Measurements from ENCODE around the gene ROGDI. TPM values are rescaled to one million over a fixed set of nuclear protein-coding genes. Genes with fewer than 3 reads are reported as not detected.

The ROGDI gene
- total RNA-seq, 1 experiment from 2014 or later: 32.1 TPM

DNA sequence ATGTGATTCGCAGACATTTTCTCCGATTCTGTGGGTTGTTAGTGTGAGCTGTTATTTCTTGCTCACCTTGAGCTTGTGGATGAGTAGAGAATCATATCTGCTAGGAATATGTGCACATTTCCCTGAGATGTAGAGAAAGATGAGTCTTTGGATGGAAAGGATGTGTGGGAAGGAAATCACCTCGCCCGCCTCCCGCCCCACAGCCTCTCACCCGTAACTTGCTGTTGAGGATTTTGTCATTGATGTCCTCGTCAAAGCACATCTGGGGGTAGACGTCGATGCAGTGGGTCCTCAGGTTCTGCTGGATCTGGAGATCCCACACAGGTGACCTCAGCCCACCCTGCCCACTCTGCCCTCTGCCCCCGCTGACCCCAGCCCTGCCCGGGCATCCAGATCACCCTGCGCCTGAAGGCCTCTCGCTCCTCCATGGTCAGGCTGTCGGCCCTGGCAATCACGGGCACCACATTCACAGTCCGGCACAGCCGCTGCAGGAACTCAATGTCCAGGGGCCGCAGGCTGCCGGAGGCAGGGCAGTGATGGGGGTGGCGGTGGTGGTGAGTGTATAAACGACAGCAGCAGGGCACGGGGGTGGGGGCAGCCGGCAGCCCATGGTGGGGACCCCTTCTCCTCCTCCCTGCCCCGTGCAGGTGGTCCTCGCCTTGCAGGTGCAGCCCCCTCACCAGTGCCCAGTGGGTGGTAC lies 19.0 kb downstream of the ROGDI start (continued):
- TF ChIP-seq, protein P1, sequence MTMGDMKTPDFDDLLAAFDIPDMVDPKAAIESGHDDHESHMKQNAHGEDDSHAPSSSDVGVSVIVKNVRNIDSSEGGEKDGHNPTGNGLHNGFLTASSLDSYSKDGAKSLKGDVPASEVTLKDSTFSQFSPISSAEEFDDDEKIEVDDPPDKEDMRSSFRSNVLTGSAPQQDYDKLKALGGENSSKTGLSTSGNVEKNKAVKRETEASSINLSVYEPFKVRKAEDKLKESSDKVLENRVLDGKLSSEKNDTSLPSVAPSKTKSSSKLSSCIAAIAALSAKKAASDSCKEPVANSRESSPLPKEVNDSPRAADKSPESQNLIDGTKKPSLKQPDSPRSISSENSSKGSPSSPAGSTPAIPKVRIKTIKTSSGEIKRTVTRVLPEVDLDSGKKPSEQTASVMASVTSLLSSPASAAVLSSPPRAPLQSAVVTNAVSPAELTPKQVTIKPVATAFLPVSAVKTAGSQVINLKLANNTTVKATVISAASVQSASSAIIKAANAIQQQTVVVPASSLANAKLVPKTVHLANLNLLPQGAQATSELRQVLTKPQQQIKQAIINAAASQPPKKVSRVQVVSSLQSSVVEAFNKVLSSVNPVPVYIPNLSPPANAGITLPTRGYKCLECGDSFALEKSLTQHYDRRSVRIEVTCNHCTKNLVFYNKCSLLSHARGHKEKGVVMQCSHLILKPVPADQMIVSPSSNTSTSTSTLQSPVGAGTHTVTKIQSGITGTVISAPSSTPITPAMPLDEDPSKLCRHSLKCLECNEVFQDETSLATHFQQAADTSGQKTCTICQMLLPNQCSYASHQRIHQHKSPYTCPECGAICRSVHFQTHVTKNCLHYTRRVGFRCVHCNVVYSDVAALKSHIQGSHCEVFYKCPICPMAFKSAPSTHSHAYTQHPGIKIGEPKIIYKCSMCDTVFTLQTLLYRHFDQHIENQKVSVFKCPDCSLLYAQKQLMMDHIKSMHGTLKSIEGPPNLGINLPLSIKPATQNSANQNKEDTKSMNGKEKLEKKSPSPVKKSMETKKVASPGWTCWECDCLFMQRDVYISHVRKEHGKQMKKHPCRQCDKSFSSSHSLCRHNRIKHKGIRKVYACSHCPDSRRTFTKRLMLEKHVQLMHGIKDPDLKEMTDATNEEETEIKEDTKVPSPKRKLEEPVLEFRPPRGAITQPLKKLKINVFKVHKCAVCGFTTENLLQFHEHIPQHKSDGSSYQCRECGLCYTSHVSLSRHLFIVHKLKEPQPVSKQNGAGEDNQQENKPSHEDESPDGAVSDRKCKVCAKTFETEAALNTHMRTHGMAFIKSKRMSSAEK (CRISPR knock-in tag; IDR thresholded peaks at IDR 0.05; ENCODE audit: borderline replicate concordance): no peak
- TF ChIP-seq, protein P2, sequence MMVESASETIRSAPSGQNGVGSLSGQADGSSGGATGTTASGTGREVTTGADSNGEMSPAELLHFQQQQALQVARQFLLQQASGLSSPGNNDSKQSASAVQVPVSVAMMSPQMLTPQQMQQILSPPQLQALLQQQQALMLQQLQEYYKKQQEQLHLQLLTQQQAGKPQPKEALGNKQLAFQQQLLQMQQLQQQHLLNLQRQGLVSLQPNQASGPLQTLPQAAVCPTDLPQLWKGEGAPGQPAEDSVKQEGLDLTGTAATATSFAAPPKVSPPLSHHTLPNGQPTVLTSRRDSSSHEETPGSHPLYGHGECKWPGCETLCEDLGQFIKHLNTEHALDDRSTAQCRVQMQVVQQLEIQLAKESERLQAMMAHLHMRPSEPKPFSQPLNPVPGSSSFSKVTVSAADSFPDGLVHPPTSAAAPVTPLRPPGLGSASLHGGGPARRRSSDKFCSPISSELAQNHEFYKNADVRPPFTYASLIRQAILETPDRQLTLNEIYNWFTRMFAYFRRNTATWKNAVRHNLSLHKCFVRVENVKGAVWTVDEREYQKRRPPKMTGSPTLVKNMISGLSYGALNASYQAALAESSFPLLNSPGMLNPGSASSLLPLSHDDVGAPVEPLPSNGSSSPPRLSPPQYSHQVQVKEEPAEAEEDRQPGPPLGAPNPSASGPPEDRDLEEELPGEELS (CRISPR knock-in tag; IDR thresholded peaks at IDR 0.05): no peak

DNA sequence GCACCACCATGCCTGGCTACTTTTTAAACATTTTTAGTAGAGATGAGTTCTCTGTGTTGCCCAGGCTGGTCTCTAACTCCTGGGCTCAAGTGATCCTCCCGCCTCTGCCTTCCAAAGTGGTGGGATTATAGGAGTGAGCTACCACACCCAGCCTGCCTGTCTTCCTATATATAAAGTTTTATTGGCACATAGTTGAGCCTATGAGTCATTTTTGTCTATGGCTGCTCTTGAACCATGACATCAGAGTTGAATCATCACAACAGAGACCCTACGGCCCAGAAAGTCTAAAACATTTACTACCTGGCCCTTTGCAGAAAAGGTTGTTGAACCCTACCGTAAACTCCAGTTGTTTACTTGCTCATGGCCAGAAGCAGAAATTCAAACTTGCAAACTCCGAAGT lies 22.2 kb downstream of the ROGDI start:
- Mint-ChIP-seq H3K4me1 (peaks cover 4% of the 10 kb centered on the region; the same call in 1 of the 2 replicates), H3K36me3 (no peaks in the 10 kb centered on the region), H3K9me3 (no peaks in the 10 kb centered on the region), H3K4me3 (no peak overlapping the region), H3K27ac (no peak overlapping the region), H3K27me3 (ENCODE audit: low read depth) (no peaks in the 10 kb centered on the region; the same call in 1 of the 2 replicates)
- ChIA-PET CTCF (interaction anchor here (1.6 kb wide), 1 partner anchor 262 kb away, joined by 3 read pairs; no protein-coding TSS in a partner anchor), POLR2A (no interaction called here)
- no peak for ATAC-seq
- no peak for TF ChIP-seq ZNF232 (CRISPR knock-in tag; IDR thresholded peaks at IDR 0.05)
- DNase-seq (ENCODE audit: low spot score): no peak

DNA sequence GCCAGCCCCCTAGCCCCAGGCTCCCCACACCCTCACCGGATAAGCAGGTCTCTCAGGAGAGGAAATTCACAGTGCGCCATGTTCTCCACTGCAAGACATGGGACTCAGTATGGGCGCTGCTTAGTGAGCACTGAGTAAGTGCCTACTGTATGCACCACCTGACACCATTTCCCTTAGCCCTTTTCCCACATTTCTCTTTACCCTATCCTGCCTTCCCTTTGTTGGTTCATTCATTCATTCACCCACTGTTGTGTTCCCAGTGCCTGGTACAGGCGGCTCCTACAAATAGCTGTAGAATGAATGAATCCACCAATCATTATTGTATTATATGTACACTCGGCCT lies 24.4 kb downstream of the ROGDI start:
- Mint-ChIP-seq H3K36me3 (no peaks in the 10 kb centered on the region), H3K4me1 (no peaks in the 10 kb centered on the region), H3K4me3 (no peak overlapping the region), H3K27ac (no peak overlapping the region), H3K27me3 (ENCODE audit: low read depth) (no peaks in the 10 kb centered on the region; the same call in 1 of the 2 replicates), H3K9me3 (no peaks in the 10 kb centered on the region)
- DNase-seq (ENCODE audit: low spot score) (no peak), ATAC-seq (no peak)
- CTCF ChIA-PET: interaction anchor here (1.2 kb wide), 1 partner anchor 95 kb away, joined by 4 read pairs; no protein-coding TSS in a partner anchor
- POLR2A ChIA-PET: no interaction called here
- TF ChIP-seq ZNF219 (CRISPR knock-in tag; IDR thresholded peaks at IDR 0.05; ENCODE audit: borderline replicate concordance) (no peak), MYBL2 (CRISPR knock-in tag; IDR thresholded peaks at IDR 0.05) (no peak), TEAD4 (CRISPR knock-in tag; IDR thresholded peaks at IDR 0.05) (no peak), CREB1 (CRISPR knock-in tag; IDR thresholded peaks at IDR 0.05) (no peak), ZNF121 (CRISPR knock-in tag; IDR thresholded peaks at IDR 0.05) (no peak)
- TF ChIP-seq, protein P3, sequence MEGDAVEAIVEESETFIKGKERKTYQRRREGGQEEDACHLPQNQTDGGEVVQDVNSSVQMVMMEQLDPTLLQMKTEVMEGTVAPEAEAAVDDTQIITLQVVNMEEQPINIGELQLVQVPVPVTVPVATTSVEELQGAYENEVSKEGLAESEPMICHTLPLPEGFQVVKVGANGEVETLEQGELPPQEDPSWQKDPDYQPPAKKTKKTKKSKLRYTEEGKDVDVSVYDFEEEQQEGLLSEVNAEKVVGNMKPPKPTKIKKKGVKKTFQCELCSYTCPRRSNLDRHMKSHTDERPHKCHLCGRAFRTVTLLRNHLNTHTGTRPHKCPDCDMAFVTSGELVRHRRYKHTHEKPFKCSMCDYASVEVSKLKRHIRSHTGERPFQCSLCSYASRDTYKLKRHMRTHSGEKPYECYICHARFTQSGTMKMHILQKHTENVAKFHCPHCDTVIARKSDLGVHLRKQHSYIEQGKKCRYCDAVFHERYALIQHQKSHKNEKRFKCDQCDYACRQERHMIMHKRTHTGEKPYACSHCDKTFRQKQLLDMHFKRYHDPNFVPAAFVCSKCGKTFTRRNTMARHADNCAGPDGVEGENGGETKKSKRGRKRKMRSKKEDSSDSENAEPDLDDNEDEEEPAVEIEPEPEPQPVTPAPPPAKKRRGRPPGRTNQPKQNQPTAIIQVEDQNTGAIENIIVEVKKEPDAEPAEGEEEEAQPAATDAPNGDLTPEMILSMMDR (IDR thresholded peaks at IDR 0.05): no peak
- TF ChIP-seq, protein P4, sequence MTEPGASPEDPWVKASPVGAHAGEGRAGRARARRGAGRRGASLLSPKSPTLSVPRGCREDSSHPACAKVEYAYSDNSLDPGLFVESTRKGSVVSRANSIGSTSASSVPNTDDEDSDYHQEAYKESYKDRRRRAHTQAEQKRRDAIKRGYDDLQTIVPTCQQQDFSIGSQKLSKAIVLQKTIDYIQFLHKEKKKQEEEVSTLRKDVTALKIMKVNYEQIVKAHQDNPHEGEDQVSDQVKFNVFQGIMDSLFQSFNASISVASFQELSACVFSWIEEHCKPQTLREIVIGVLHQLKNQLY (CRISPR knock-in tag; IDR thresholded peaks at IDR 0.05): no peak
- TF ChIP-seq, protein P5, sequence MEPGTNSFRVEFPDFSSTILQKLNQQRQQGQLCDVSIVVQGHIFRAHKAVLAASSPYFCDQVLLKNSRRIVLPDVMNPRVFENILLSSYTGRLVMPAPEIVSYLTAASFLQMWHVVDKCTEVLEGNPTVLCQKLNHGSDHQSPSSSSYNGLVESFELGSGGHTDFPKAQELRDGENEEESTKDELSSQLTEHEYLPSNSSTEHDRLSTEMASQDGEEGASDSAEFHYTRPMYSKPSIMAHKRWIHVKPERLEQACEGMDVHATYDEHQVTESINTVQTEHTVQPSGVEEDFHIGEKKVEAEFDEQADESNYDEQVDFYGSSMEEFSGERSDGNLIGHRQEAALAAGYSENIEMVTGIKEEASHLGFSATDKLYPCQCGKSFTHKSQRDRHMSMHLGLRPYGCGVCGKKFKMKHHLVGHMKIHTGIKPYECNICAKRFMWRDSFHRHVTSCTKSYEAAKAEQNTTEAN (CRISPR knock-in tag; IDR thresholded peaks at IDR 0.05): no peak
- TF ChIP-seq, protein P6, sequence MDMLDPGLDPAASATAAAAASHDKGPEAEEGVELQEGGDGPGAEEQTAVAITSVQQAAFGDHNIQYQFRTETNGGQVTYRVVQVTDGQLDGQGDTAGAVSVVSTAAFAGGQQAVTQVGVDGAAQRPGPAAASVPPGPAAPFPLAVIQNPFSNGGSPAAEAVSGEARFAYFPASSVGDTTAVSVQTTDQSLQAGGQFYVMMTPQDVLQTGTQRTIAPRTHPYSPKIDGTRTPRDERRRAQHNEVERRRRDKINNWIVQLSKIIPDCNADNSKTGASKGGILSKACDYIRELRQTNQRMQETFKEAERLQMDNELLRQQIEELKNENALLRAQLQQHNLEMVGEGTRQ (CRISPR knock-in tag; IDR thresholded peaks at IDR 0.05): no peak
- TF ChIP-seq, protein P7, sequence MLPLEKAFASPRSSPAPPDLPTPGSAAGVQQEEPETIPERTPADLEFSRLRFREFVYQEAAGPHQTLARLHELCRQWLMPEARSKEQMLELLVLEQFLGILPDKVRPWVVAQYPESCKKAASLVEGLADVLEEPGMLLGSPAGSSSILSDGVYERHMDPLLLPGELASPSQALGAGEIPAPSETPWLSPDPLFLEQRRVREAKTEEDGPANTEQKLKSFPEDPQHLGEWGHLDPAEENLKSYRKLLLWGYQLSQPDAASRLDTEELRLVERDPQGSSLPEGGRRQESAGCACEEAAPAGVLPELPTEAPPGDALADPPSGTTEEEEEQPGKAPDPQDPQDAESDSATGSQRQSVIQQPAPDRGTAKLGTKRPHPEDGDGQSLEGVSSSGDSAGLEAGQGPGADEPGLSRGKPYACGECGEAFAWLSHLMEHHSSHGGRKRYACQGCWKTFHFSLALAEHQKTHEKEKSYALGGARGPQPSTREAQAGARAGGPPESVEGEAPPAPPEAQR (CRISPR knock-in tag; IDR thresholded peaks at IDR 0.05): no peak
- TF ChIP-seq, protein P8, sequence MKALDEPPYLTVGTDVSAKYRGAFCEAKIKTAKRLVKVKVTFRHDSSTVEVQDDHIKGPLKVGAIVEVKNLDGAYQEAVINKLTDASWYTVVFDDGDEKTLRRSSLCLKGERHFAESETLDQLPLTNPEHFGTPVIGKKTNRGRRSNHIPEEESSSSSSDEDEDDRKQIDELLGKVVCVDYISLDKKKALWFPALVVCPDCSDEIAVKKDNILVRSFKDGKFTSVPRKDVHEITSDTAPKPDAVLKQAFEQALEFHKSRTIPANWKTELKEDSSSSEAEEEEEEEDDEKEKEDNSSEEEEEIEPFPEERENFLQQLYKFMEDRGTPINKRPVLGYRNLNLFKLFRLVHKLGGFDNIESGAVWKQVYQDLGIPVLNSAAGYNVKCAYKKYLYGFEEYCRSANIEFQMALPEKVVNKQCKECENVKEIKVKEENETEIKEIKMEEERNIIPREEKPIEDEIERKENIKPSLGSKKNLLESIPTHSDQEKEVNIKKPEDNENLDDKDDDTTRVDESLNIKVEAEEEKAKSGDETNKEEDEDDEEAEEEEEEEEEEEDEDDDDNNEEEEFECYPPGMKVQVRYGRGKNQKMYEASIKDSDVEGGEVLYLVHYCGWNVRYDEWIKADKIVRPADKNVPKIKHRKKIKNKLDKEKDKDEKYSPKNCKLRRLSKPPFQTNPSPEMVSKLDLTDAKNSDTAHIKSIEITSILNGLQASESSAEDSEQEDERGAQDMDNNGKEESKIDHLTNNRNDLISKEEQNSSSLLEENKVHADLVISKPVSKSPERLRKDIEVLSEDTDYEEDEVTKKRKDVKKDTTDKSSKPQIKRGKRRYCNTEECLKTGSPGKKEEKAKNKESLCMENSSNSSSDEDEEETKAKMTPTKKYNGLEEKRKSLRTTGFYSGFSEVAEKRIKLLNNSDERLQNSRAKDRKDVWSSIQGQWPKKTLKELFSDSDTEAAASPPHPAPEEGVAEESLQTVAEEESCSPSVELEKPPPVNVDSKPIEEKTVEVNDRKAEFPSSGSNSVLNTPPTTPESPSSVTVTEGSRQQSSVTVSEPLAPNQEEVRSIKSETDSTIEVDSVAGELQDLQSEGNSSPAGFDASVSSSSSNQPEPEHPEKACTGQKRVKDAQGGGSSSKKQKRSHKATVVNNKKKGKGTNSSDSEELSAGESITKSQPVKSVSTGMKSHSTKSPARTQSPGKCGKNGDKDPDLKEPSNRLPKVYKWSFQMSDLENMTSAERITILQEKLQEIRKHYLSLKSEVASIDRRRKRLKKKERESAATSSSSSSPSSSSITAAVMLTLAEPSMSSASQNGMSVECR (CRISPR knock-in tag; IDR thresholded peaks at IDR 0.05; ENCODE audit: borderline replicate concordance): no peak
